ENCODE results near the gene FHIT.
"Not testable (repeated sequence)": the region's sequence is repeated elsewhere in the genome, so short reads cannot be mapped to it uniquely, and the experiment has no call there.

Gene FHIT

DNA sequence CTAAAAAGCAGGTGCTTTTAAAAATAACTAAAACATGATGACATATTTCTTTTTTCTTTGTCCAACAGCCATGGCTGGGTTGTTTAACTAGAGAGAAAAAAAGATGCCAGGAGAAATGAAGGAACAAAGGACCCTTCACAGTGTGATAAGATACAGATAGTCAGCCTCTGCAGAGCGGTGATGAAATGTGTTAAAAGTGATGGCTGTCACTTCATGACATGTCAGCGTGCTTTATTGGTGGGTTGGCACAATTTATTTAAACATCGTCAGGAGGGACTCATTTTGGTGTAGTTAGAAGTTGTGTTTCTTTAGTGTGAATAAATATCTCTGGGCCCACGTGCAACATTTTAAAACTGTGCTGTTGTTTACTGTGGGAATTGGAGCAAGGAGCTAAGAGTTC is 1314.1 kb downstream of the FHIT start:
- TF ChIP-seq CTCF (conservative IDR thresholded peaks at IDR 0.05; ENCODE audit: low read depth), result no peak
- ChIA-PET CTCF (no interaction called here), POLR2A (ENCODE audit: low non-redundant PET) (no interaction called here)
- no peak overlapping the region for H3K27ac ChIP-seq
- DNase-seq (ENCODE audit: low spot score), result no peak

DNA sequence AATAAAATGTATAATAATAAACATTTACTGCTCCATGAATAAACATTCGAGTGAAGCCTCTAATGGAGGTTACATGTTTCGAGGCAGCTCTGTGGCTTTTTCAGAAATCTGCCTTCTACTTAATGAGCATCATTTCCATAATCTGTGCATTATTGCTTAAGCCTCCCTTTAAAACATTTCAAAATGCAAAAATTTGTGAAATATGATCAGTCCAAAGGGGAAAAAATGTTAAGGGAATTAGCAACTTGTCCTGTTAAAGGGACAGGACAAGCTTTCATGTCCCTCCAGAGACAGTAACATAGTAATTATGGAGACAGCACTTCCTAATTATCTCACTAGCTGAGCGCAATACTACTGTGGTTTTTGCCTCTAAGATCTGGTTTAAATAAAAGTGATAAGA is 1314.8 kb downstream of the FHIT start:
- CTCF ChIA-PET, result interaction anchor here (0.9 kb wide), 1 partner anchor 79 kb away, joined by 5 read pairs; no protein-coding TSS in a partner anchor
- TF ChIP-seq CTCF (conservative IDR thresholded peaks at IDR 0.05; ENCODE audit: low read depth), result no peak
- DNase-seq (ENCODE audit: low spot score), result no peak
- POLR2A ChIA-PET (ENCODE audit: low non-redundant PET), result no interaction called here
- no peak overlapping the region for H3K27ac ChIP-seq

DNA sequence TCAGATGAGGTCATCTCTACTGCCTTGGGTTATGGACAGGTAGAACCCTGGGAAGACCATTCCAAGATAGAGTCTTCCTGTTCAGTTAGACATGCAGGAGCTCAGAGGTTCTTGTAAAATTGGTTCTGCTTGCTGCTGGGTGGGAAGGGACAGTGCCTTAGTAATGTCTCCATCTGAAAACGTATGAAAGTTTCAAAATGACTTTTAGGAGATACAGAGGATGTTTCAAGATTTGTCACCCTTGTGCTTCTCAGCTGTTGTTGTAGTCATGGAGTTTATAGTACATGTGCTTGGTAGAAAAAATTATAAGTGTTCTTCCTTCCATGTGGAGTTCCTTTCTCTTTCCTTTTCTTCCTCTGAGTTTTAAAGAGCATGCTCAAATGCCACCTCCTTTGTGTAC is 1316.2 kb downstream of the FHIT start:
- ChIA-PET POLR2A (ENCODE audit: low non-redundant PET) (no interaction called here), CTCF (no interaction called here)
- H3K27ac ChIP-seq, result no peak overlapping the region
- TF ChIP-seq CTCF (conservative IDR thresholded peaks at IDR 0.05; ENCODE audit: low read depth), result no peak
- DNase-seq (ENCODE audit: low spot score), result no peak

GRCh38 chr3:59934560-59934959 is 1316.7 kb downstream of the FHIT start:
- POLR2A ChIA-PET (ENCODE audit: low non-redundant PET); CTCF ChIA-PET; DNase-seq (ENCODE audit: low spot score); H3K27ac ChIP-seq: not testable (repeated sequence)

DNA sequence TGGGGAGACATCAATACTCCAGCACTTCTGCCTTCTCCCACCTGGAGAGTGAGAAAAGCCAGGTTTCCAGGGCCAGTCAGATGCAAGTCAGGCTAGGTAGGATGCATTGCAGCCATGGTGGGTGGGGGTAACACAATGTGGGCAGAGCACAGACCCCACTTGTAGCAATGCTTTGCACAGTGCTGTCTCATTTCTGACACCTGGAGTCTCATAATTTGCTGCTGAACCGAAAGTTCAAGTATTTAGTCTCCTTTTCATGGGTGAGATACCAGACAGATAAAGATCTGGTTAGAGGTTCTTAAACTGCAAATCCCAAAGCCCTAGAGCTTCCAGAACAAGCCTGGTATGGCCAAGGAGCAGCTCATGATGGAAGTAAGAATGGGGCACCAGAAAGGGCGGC is 1321.1 kb downstream of the FHIT start:
- ChIA-PET CTCF (no interaction called here), POLR2A (ENCODE audit: low non-redundant PET) (no interaction called here)
- no peak for DNase-seq (ENCODE audit: low spot score)
- no peak for TF ChIP-seq CTCF (conservative IDR thresholded peaks at IDR 0.05; ENCODE audit: low read depth)
- H3K27ac ChIP-seq, result no peak overlapping the region

DNA sequence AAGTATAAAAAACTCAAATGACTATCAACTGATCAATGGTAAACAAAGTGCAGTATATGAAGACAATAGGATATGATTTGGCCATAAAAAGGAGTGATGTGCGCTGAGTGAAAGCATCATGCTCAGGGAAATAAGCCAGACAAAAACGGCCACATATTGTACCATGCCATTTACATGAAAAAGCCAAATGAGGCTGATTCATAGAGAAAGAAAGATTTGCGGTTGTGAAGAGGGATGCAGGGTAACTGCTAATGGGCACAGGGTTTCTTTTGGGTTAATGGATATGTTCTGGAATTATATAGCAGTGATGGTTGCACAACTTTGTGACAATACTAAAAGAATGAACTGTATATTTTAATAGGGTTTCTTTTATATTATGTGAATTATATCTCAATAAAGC is 1324.2 kb downstream of the FHIT start:
- ChIA-PET POLR2A (ENCODE audit: low non-redundant PET) (no interaction called here), CTCF (no interaction called here)
- TF ChIP-seq CTCF (conservative IDR thresholded peaks at IDR 0.05; ENCODE audit: low read depth), result no peak
- DNase-seq (ENCODE audit: low spot score), result no peak
- H3K27ac ChIP-seq, result no peak overlapping the region

GRCh38 chr3:59925946-59926345 is 1325.3 kb downstream of the FHIT start:
- CTCF ChIA-PET, result no interaction called here
- TF ChIP-seq CTCF (conservative IDR thresholded peaks at IDR 0.05; ENCODE audit: low read depth), result no peak
- no peak overlapping the region for H3K27ac ChIP-seq
- DNase-seq (ENCODE audit: low spot score), result no peak
- POLR2A ChIA-PET (ENCODE audit: low non-redundant PET), result no interaction called here
